Upper lobe of right lung (tissue), 1 donor: ENCODE results near the gene PPARA. TPM values are rescaled to one million over a fixed set of nuclear protein-coding genes. Genes with fewer than 3 reads are reported as not detected.

ENCODE experiments used
- ATAC-seq: fragments of 200-7000 bp; cut with Tn5 transposase; one replicate; pipeline ENCODE4 v1.9.1; 2020; ENCODE audit warnings: mild to moderate bottlenecking, moderate library complexity
- DNase-seq: peaks from one replicate; pipeline ENCODE4 v3.0.0-alpha.2; 2020
- H3K27ac ChIP-seq: fragments of 200-600 bp; one replicate; pipeline ENCODE4 v1.8.0; 2022
- H3K27me3 ChIP-seq: fragments of 200-600 bp; one replicate; pipeline ENCODE4 v1.8.0; 2022; ENCODE audit warnings: mild to moderate bottlenecking
- H3K36me3 ChIP-seq: fragments of 200-600 bp; one replicate; pipeline ENCODE4 v1.8.0; 2022
- H3K4me1 ChIP-seq: fragments of 200-600 bp; one replicate; pipeline ENCODE4 v1.8.0; 2022
- H3K4me3 ChIP-seq: fragments of 200-600 bp; one replicate; pipeline ENCODE4 v1.8.0; 2022; ENCODE audit warnings: mild to moderate bottlenecking
- H3K9me3 ChIP-seq: fragments of 200-600 bp; one replicate; pipeline ENCODE4 v1.8.0; 2022
- CTCF ChIP-seq: fragments of 200-600 bp; IDR thresholded peaks from one replicate; pipeline ENCODE4 v1.8.0; 2022; ENCODE audit warnings: antibody characterized with exemption
- intact Hi-C: fragments of 100-400 bp; cut with DNase I; formaldehyde crosslinking; loops from one replicate; pipeline ENCODE4 v1.11.0; 2022
- total RNA-seq: library from RNA; stranded (reverse); fragmentation: NEBNext Ultra II Directional; extraction: Animal tissue kit (Norgen Biotek cat#: 25700); gene quantifications from one replicate; pipeline ENCODE4 v1.2.1, GENCODE V29; 2021
- donor health status: DM: no; HTN: yes; CAD: no; lungs with severe emphysema.

Gene PPARA
- total RNA-seq, 1 donor from 2014 or later, result 18.4 TPM

GRCh38 chr22:46201059-46201757 is 50.9 kb downstream of the PPARA start:
- Histone ChIP-seq H3K4me1 (no peaks in the 10 kb centered on the region), H3K4me3 (no peak overlapping the region), H3K9me3 (no peaks in the 10 kb centered on the region), H3K27me3 (no peaks in the 10 kb centered on the region), H3K36me3 (peaks cover 33% of the 10 kb centered on the region), H3K27ac (no peak overlapping the region)
- TF ChIP-seq CTCF, result no peak
- DNase-seq, result no peak
- ATAC-seq, result no peak
- intact Hi-C loops, result no loop called here

- no peak for TF ChIP-seq CTCF
- ATAC-seq (no peak), DNase-seq (no peak)
- Histone ChIP-seq H3K36me3 (peaks cover 33% of the 10 kb centered on the region), H3K4me1 (no peaks in the 10 kb centered on the region), H3K4me3 (no peak overlapping the region), H3K27ac (no peak overlapping the region), H3K9me3 (no peaks in the 10 kb centered on the region), H3K27me3 (no peaks in the 10 kb centered on the region)
- intact Hi-C loops, result no loop called here
Observed at GRCh38 chr22:46202897-46203600, 52.7 kb downstream of the PPARA start.

GRCh38 chr22:46203601-46203980 is 53.3 kb downstream of the PPARA start:
- Histone ChIP-seq H3K4me3 (no peak overlapping the region), H3K36me3 (peaks cover 31% of the 10 kb centered on the region), H3K9me3 (no peaks in the 10 kb centered on the region), H3K27ac (no peak overlapping the region), H3K4me1 (no peaks in the 10 kb centered on the region), H3K27me3 (no peaks in the 10 kb centered on the region)
- DNase-seq, result no peak
- intact Hi-C loops, result no loop called here
- no peak for TF ChIP-seq CTCF
- ATAC-seq, result no peak

- H3K36me3 ChIP-seq, result no peaks in the 10 kb centered on the region
- ATAC-seq, result no peak
Observed at GRCh38 chr22:46209262-46209661, 58.9 kb downstream of the PPARA start.

GRCh38 chr22:46212195-46212594 is 61.9 kb downstream of the PPARA start:
- no peak overlapping the region for H3K4me3 ChIP-seq
- no peaks in the 10 kb centered on the region for H3K4me1 ChIP-seq
- no peaks in the 10 kb centered on the region for H3K9me3 ChIP-seq
- peaks cover 22% of the 10 kb centered on the region for H3K36me3 ChIP-seq
- H3K27ac ChIP-seq, result no peak overlapping the region
- DNase-seq (peak; percentile 11), ATAC-seq (no peak)
- H3K27me3 ChIP-seq, result no peaks in the 10 kb centered on the region
- TF ChIP-seq CTCF, result no peak
- intact Hi-C loops, result no loop called here

More at GRCh38 chr22:46209262-46209661, 58.9 kb downstream of the PPARA start:
- Histone ChIP-seq H3K9me3 (no peaks in the 10 kb centered on the region), H3K27ac (no peak overlapping the region), H3K4me1 (no peaks in the 10 kb centered on the region), H3K27me3 (no peaks in the 10 kb centered on the region), H3K4me3 (no peak overlapping the region)
- no peak for TF ChIP-seq CTCF
- DNase-seq, result no peak
- intact Hi-C loops, result no loop called here
